Measurements from ENCODE around the gene NCK2. TPM values are rescaled to one million over a fixed set of nuclear protein-coding genes. Genes with fewer than 3 reads are reported as not detected.

NCK2 gene
- total RNA-seq (ENCODE audit: low replicate concordance): 49.5 and 52.5 TPM in 2 replicates

GRCh38 chr2:105744909-105745853 is at the start of gene NCK2:
Gene NCK2, plus strand, starts transcription at chr2:105744912. Its CDS starts 110,152 bp downstream, at chr2:105855064.

